Measurements from ENCODE around the gene TAL1.

DNA sequence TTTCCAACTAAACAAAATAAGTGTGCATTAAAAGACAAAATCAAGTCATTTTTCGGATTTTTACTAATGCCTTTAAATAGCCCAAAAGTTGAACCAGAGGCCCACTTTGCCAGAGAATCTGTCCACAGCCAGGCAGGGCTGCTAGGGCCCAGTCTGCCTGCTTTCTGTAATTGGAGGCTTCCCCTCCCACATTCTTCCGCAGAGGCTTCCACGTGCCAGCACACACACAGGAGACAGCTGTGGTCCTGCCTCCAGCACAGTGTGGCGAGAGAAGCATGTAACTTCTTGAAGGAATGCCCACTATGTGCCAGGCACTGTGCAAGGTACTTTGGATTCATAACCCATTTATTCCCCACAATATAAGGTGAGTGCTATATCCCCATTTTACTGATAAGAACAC, 30.8 kb downstream of the TAL1 start:
- TF ChIP-seq ZNF274 (IDR thresholded peaks at IDR 0.05; ENCODE audit: low read depth, low read length) (no peak), YY1 (IDR thresholded peaks at IDR 0.05; ENCODE audit: insufficient read depth, insufficient read length) (no peak)

All from NT2/D1 (cell line).